ENCODE data around the gene KLHL7. TPM values are rescaled to one million over a fixed set of nuclear protein-coding genes. Genes with fewer than 3 reads are reported as not detected.

KLHL7 gene
- total RNA-seq, 2 experiments from 2014 or later: 17.1 to 18.2 TPM

DNA sequence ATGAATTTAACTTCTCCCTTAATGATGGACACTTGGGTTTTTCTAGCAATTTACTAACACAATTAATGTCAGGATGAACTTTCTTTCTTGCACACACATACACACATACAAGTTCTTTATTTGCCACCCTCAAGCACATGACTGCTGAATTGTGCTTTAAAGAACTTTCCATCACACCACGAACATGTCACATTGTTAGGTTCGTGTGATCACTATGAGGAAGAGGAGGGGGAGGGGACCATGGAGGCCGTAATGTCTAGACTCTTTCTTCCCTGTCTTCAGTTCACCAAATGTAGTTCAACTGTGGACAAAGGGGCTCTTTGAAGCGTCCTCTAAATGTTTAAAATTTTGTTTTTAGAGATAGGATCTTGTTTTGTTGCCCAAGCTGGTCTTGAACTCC, 107.3 kb downstream of the KLHL7 start:
- POLR2A ChIA-PET: no interaction called here
- CTCF ChIA-PET: interaction anchor here (1.7 kb wide), 1 partner anchor 16 kb away, joined by 4 read pairs; no protein-coding TSS in a partner anchor
- DNase-seq: no peak
- ATAC-seq: no peak
- Mint-ChIP-seq H3K4me3 (no peak overlapping the region), H3K27me3 (peaks cover 11% of the 10 kb centered on the region), H3K9me3 (no peaks in the 10 kb centered on the region), H3K4me1 (ENCODE audit: low read depth) (no peaks in the 10 kb centered on the region), H3K27ac (no peak overlapping the region), H3K36me3 (ENCODE audit: low read depth) (no peaks in the 10 kb centered on the region)
- intact Hi-C loops (cut with micrococcal nuclease): no loop called here
- TF ChIP-seq, protein P1, sequence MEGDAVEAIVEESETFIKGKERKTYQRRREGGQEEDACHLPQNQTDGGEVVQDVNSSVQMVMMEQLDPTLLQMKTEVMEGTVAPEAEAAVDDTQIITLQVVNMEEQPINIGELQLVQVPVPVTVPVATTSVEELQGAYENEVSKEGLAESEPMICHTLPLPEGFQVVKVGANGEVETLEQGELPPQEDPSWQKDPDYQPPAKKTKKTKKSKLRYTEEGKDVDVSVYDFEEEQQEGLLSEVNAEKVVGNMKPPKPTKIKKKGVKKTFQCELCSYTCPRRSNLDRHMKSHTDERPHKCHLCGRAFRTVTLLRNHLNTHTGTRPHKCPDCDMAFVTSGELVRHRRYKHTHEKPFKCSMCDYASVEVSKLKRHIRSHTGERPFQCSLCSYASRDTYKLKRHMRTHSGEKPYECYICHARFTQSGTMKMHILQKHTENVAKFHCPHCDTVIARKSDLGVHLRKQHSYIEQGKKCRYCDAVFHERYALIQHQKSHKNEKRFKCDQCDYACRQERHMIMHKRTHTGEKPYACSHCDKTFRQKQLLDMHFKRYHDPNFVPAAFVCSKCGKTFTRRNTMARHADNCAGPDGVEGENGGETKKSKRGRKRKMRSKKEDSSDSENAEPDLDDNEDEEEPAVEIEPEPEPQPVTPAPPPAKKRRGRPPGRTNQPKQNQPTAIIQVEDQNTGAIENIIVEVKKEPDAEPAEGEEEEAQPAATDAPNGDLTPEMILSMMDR (IDR thresholded peaks at IDR 0.05): no peak

DNA sequence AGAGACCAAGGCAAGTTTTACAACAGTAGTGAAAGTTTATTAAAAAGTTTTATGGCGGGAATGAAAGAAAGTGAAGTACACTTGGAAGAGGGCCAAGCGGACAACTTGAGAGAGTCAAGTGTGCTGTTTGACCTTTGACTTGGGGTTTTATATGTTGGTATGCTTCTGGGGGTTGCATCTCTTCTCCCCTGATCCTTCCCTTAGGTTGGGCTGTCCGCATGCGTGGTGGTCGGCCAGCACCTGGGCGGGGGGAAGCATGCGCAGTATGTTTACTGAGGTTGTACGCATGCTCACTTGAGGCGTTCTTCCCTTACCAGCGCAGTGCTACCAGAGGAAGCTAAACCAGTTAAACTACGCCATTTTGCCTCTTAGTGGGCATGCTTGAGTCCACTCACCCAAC, 108.2 kb downstream of the KLHL7 start:
- peaks cover 8% of the 10 kb centered on the region for H3K27me3 Mint-ChIP-seq
- H3K9me3 Mint-ChIP-seq: no peaks in the 10 kb centered on the region
- no peaks in the 10 kb centered on the region for H3K4me1 Mint-ChIP-seq (ENCODE audit: low read depth)
- POLR2A ChIA-PET: interaction anchor here (1.1 kb wide), 1 partner anchor 14 kb away, joined by 3 read pairs; no protein-coding TSS in a partner anchor
- H3K4me3 Mint-ChIP-seq: no peak overlapping the region
- TF ChIP-seq, protein P1 (IDR thresholded peaks at IDR 0.05): no peak
- no peak overlapping the region for H3K27ac Mint-ChIP-seq
- CTCF ChIA-PET: no interaction called here
- no peak for DNase-seq
- no peaks in the 10 kb centered on the region for H3K36me3 Mint-ChIP-seq (ENCODE audit: low read depth)
- intact Hi-C loops (cut with micrococcal nuclease): no loop called here
- no peak for ATAC-seq

DNA sequence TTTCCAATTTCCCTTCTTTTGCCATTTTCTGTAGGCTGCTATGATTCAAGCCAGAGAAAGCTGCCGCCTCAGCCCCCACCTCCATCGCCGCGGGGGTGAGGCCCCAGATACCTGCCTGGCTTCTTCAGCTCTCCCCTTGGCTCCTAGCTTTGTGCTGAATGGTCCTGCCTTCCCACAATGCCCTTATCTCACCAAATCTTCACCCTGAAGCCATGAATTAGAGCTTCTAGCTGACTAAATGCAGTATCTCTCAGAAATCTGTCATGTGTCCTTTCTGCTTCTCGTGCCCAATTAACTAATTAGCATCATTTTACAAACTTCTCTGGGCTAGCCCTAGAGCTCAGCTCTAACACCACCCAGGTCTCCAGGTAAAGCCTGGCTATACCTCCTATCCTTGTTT, 108.8 kb downstream of the KLHL7 start:
- CTCF ChIA-PET: interaction anchor here (0.6 to 0.9 kb wide), 2 partner anchors 128 to 431 kb away, joined by 3 read pairs; no protein-coding TSS in a partner anchor
- POLR2A ChIA-PET: interaction anchor here (1.1 kb wide), 1 partner anchor 15 kb away, joined by 3 read pairs; no protein-coding TSS in a partner anchor
- Mint-ChIP-seq H3K4me1 (ENCODE audit: low read depth) (no peaks in the 10 kb centered on the region), H3K27me3 (peaks cover 8% of the 10 kb centered on the region), H3K27ac (no peak overlapping the region), H3K9me3 (no peaks in the 10 kb centered on the region), H3K4me3 (no peak overlapping the region), H3K36me3 (ENCODE audit: low read depth) (no peaks in the 10 kb centered on the region)
- TF ChIP-seq, protein P1 (IDR thresholded peaks at IDR 0.05): no peak
- intact Hi-C loops (cut with micrococcal nuclease): no loop called here
- DNase-seq (no peak), ATAC-seq (no peak)

DNA sequence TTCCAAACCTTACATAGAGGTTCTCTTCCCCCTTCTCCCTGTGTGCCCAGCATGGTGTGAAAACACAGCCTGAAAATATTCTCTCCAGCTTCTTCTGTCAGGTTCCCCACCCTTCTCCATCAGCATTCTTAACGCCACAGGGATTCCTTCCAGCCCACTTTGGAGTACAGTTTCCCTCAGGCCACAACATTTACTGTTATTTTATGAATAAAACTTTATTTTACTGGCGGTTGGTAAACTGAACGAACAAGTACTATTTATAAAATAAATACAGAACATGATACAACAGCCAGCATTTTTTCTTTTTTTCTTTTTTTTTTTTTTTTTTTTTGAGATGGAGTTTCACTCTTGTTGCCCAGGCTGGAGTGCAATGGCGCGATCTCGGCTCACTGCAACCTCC, 109.4 kb downstream of the KLHL7 start:
- Mint-ChIP-seq H3K27ac (no peak overlapping the region), H3K9me3 (no peaks in the 10 kb centered on the region), H3K4me1 (ENCODE audit: low read depth) (no peaks in the 10 kb centered on the region), H3K27me3 (peaks cover 8% of the 10 kb centered on the region), H3K4me3 (no peak overlapping the region), H3K36me3 (ENCODE audit: low read depth) (no peaks in the 10 kb centered on the region)
- intact Hi-C loops (cut with micrococcal nuclease): no loop called here
- ChIA-PET POLR2A (no interaction called here), CTCF (interaction anchor here (0.6 to 0.9 kb wide), 2 partner anchors 129 to 432 kb away, joined by 3 read pairs; no protein-coding TSS in a partner anchor)
- TF ChIP-seq, protein P1 (IDR thresholded peaks at IDR 0.05): no peak
- no peak for ATAC-seq
- DNase-seq: no peak

DNA sequence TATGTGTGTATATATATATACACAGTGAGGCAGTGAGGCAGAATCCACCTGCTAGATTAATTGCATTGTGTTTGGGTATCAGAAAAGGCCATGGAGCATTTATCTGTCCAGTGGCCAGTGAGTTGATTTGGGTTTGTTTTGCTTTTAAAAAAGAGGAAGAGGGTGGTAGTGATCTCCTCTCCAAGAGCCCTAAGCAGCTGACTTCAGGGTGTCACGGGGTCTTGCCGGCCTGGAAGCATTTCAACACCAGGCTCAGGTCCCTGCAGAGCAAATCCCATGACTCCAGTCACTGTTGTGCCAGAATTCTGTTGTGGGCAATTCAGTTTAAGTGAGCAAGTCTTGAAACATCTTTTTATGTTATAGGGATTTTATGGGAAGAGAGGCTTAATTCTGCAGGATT, 110.4 kb downstream of the KLHL7 start:
- intact Hi-C loops (cut with micrococcal nuclease): no loop called here
- Mint-ChIP-seq H3K27ac (no peak overlapping the region), H3K36me3 (ENCODE audit: low read depth) (no peaks in the 10 kb centered on the region), H3K4me3 (no peak overlapping the region), H3K4me1 (ENCODE audit: low read depth) (no peaks in the 10 kb centered on the region), H3K27me3 (peaks cover 4% of the 10 kb centered on the region), H3K9me3 (no peaks in the 10 kb centered on the region)
- TF ChIP-seq, protein P1 (IDR thresholded peaks at IDR 0.05): no peak
- ATAC-seq (no peak), DNase-seq (no peak)
- POLR2A ChIA-PET: no interaction called here
- CTCF ChIA-PET: interaction anchor here (1.3 kb wide), 1 partner anchor 35 kb away, joined by 3 read pairs; no protein-coding TSS in a partner anchor
